ENCODE data around the gene LEFTY1.

GRCh38 chr1:225879521-225880221, 9.3 kb downstream of the LEFTY1 start:
- TF ChIP-seq, protein P1, sequence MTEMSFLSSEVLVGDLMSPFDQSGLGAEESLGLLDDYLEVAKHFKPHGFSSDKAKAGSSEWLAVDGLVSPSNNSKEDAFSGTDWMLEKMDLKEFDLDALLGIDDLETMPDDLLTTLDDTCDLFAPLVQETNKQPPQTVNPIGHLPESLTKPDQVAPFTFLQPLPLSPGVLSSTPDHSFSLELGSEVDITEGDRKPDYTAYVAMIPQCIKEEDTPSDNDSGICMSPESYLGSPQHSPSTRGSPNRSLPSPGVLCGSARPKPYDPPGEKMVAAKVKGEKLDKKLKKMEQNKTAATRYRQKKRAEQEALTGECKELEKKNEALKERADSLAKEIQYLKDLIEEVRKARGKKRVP (CRISPR knock-in tag; IDR thresholded peaks at IDR 0.05) = no peak
- TF ChIP-seq NELFE (IDR thresholded peaks at IDR 0.05; ENCODE audit: insufficient read depth, insufficient read length) (no peak), FOXK2 (conservative IDR thresholded peaks at IDR 0.05 in 1 of 2, IDR thresholded peaks at IDR 0.05 in 1 of 2; ENCODE audit: low read depth in 2 of 2) (no peak), CTCF (IDR thresholded peaks at IDR 0.05 in 2 of 3, conservative IDR thresholded peaks at IDR 0.05 in 1 of 3; ENCODE audit: insufficient read depth in 2 of 3, low read depth in 1 of 3, low read length in 3 of 3) (no peak), ZNF512 (tag; IDR thresholded peaks at IDR 0.05) (no peak), E2F6 (IDR thresholded peaks at IDR 0.05; ENCODE audit: borderline replicate concordance in 1 of 2, extremely low read depth in 1 of 2, insufficient read depth in 1 of 2, insufficient read length in 1 of 2, low read depth in 1 of 2, low read length in 1 of 2, poor library complexity in 1 of 2, severe bottlenecking in 1 of 2) (no peak), CBX8 (IDR thresholded peaks at IDR 0.05; ENCODE audit: borderline replicate concordance, extremely low read depth, low read depth, low read length, poor library complexity, severe bottlenecking) (no peak)
- TF ChIP-seq, protein P2, sequence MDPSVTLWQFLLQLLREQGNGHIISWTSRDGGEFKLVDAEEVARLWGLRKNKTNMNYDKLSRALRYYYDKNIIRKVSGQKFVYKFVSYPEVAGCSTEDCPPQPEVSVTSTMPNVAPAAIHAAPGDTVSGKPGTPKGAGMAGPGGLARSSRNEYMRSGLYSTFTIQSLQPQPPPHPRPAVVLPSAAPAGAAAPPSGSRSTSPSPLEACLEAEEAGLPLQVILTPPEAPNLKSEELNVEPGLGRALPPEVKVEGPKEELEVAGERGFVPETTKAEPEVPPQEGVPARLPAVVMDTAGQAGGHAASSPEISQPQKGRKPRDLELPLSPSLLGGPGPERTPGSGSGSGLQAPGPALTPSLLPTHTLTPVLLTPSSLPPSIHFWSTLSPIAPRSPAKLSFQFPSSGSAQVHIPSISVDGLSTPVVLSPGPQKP (CRISPR knock-in tag; IDR thresholded peaks at IDR 0.05) = no peak

Measured in K562 (cell line).